GM12875 (cell line): Measurements from ENCODE around the gene CTCF.
A peak's percentile ranks its signal among the peaks of the same experiment; 100 is the strongest.

Experiments used
- H3K4me3 ChIP-seq: one replicate; pipeline ENCODE4 v1.5.1; 2011; ENCODE audit warnings: low read depth, low read length, control low read depth
- CTCF ChIP-seq: IDR thresholded peaks from 2 replicates; pipeline ENCODE4 v1.5.1; 2011; ENCODE audit warnings: low read depth, mild to moderate bottlenecking, control low read depth, inconsistent platforms, low read length, moderate library complexity, borderline replicate concordance; ENCODE audit not compliant: insufficient read depth

The CTCF gene

GRCh38 chr16:67637625-67638024, 75.3 kb downstream of the CTCF start:
- H3K4me3 ChIP-seq, result no peak overlapping the region
- no peak for TF ChIP-seq CTCF

- no peak for TF ChIP-seq CTCF
- H3K4me3 ChIP-seq, result no peak overlapping the region
Observed at GRCh38 chr16:67641779-67642708, 79.7 kb downstream of the CTCF start.

GRCh38 chr16:67644038-67644437, 81.7 kb downstream of the CTCF start:
- no peak for TF ChIP-seq CTCF
- no peak overlapping the region for H3K4me3 ChIP-seq

- peak overlapping the region; percentile 69 for H3K4me3 ChIP-seq
- TF ChIP-seq CTCF, result no peak
Observed at GRCh38 chr16:67645397-67646121, 83.2 kb downstream of the CTCF start.

GRCh38 chr16:67647111-67647651, 84.9 kb downstream of the CTCF start:
- no peak overlapping the region for H3K4me3 ChIP-seq

GRCh38 chr16:67647681-67648080, 85.4 kb downstream of the CTCF start:
- TF ChIP-seq CTCF, result no peak
- no peak overlapping the region for H3K4me3 ChIP-seq

More at GRCh38 chr16:67647111-67647651, 84.9 kb downstream of the CTCF start:
- no peak for TF ChIP-seq CTCF
